Stimulated activated CD4-positive, alpha-beta T cell treated with anti-CD3 and anti-CD28 coated beads, TNF-alpha, amount 100 ng/mL, for 24 hours (primary cell): Measurements from ENCODE around the gene POLE.

Experiments used
- DNase-seq, 3 experiments: peaks; one replicate each; pipeline ENCODE4 v3.0.0-alpha.2; 2020; ENCODE audit warnings: low read depth in 3 of 3

Gene POLE

GRCh38 chr12:132686825-132687210, 324 bp downstream of the POLE start:
- DNase-seq: no peak

GRCh38 chr12:132685400-132685799, 1.7 kb downstream of the POLE start:
- DNase-seq: no peak

- DNase-seq: no peak
These were observed 9.7 kb downstream of the POLE start for GRCh38 chr12:132677492-132677891.

- DNase-seq: no peak
These were observed 11.2 kb downstream of the POLE start for GRCh38 chr12:132675757-132676432.

GRCh38 chr12:132674561-132674960, 12.6 kb downstream of the POLE start:
- no peak for DNase-seq

- no peak for DNase-seq
These were observed 13.6 kb downstream of the POLE start for GRCh38 chr12:132673288-132674179.

- DNase-seq: no peak
These were observed 14.5 kb downstream of the POLE start for GRCh38 chr12:132672678-132673077.

- no peak for DNase-seq
These were observed 15.0 kb downstream of the POLE start for GRCh38 chr12:132672116-132672515.

- DNase-seq: no peak
These were observed 17.8 kb downstream of the POLE start for GRCh38 chr12:132669166-132669879.

- DNase-seq: no peak
These were observed 18.7 kb downstream of the POLE start for GRCh38 chr12:132668191-132669088.

- no peak for DNase-seq
These were observed 21.3 kb downstream of the POLE start for GRCh38 chr12:132665794-132666193.

GRCh38 chr12:132665149-132665491, 22.0 kb downstream of the POLE start:
- DNase-seq: no peak

- DNase-seq: no peak
These were observed 22.7 kb downstream of the POLE start for GRCh38 chr12:132664206-132665148.

- DNase-seq: no peak
These were observed 24.0 kb downstream of the POLE start for GRCh38 chr12:132662901-132663755.

- DNase-seq: no peak
These were observed 25.2 kb downstream of the POLE start for GRCh38 chr12:132661972-132662371.

GRCh38 chr12:132660996-132661395, 26.1 kb downstream of the POLE start:
- no peak for DNase-seq

- no peak for DNase-seq
These were observed 27.1 kb downstream of the POLE start for GRCh38 chr12:132660052-132660451.

GRCh38 chr12:132659146-132659545, 28.0 kb downstream of the POLE start:
- no peak for DNase-seq

GRCh38 chr12:132658149-132658894, 28.8 kb downstream of the POLE start:
- no peak for DNase-seq
